A549 treated with CpdA at 1 μM for 4 hours (cell line): ENCODE results near the gene EPB41L5. TPM values are rescaled to one million over a fixed set of nuclear protein-coding genes. Genes with fewer than 3 reads are reported as not detected.

Experiments
- total RNA-seq: library from RNA; stranded (reverse); fragments of 200-300 nt; extraction: Qiagen RNA extraction; gene quantifications from 5 replicates; pipeline ENCODE4 v1.2.3, GENCODE V29; 2022; ENCODE audit warnings: low read depth

The EPB41L5 gene
- total RNA-seq = 3.7 to 5.9 TPM (median 5.0 TPM) in 5 replicates

GRCh38 chr2:120012771-120013596, at the start of gene EPB41L5:
Gene EPB41L5, plus strand, starts transcription at chr2:120013077. Its CDS starts 6,008 bp downstream, at chr2:120019085.

GRCh38 chr2:120223034-120223912, 210.4 kb downstream of the EPB41L5 start, which contains the start of gene TMEM185B:
Gene TMEM185B, minus strand, starts transcription at chr2:120223400. Its CDS starts 424 bp downstream, at chr2:120222976.

Other genes starting within 250 kb of the EPB41L5 start
- gene TMEM185B, start 210.3 kb downstream of the EPB41L5 start, total RNA-seq = 45.1 to 55.1 TPM (median 50.6 TPM) in 5 replicates
- 66.4 to 88.4 TPM (median 75.3 TPM) in 5 replicates for gene RALB, start 239.8 kb downstream of the EPB41L5 start, total RNA-seq